AG04450 (cell line): ENCODE measurements around the gene COL4A3. TPM values are rescaled to one million over a fixed set of nuclear protein-coding genes. Genes with fewer than 3 reads are reported as not detected.

ENCODE experiments used
- CTCF ChIA-PET: fragments of 300-600, 350-600 bp; formaldehyde crosslinking; extraction: SDS; loops from one replicate; lab custom pipeline; 2022; ENCODE audit warnings: antibody characterized with exemption, inconsistent platforms; lab: Charles Lee
- POLR2A ChIA-PET: fragments of 350-600 bp; formaldehyde crosslinking; extraction: SDS; loops from one replicate; lab custom pipeline; 2021; ENCODE audit warnings: antibody characterized with exemption, inconsistent platforms; lab: Yijun Ruan, JAX
- DNase-seq: peaks from one replicate; pipeline ENCODE4 v3.0.0-alpha.2; 2011; ENCODE audit warnings: low read depth, low spot score
- H3K27ac ChIP-seq: one replicate; pipeline ENCODE4 v1.5.1; 2012; ENCODE audit warnings: low read depth, low read length, control low read depth
- H3K27me3 ChIP-seq: one replicate; pipeline ENCODE4 v1.6.0; 2012; ENCODE audit warnings: low read length; ENCODE audit not compliant: control insufficient read depth, insufficient read depth
- H3K4me3 ChIP-seq: 2 replicates; pipeline ENCODE4 v1.5.1; 2011; ENCODE audit warnings: mild to moderate bottlenecking, low read depth, low read length, control low read depth
- H3K9me3 ChIP-seq: 2 replicates; pipeline ENCODE4 v1.5.1; 2012; ENCODE audit warnings: low read length; ENCODE audit not compliant: control insufficient read depth, insufficient read depth
- polyA plus RNA-seq: library from polyadenylated mRNA; depleted of rRNA; stranded (reverse); fragments of >200 nt; gene quantifications from 2 replicates; pipeline ENCODE4 v1.2.3, GENCODE V29; 2011
- TF ChIP-seq, protein P1 (sequence below): IDR thresholded peaks from 2 replicates; pipeline ENCODE4 v1.5.1; 2011; ENCODE audit warnings: low read depth, low read length, control low read depth, inconsistent platforms

The COL4A3 gene
- polyA plus RNA-seq, 1 experiment: 0.07 TPM

GRCh38 chr2:227179988-227180685 is 15.7 kb downstream of the COL4A3 start:
- TF ChIP-seq, protein P1, sequence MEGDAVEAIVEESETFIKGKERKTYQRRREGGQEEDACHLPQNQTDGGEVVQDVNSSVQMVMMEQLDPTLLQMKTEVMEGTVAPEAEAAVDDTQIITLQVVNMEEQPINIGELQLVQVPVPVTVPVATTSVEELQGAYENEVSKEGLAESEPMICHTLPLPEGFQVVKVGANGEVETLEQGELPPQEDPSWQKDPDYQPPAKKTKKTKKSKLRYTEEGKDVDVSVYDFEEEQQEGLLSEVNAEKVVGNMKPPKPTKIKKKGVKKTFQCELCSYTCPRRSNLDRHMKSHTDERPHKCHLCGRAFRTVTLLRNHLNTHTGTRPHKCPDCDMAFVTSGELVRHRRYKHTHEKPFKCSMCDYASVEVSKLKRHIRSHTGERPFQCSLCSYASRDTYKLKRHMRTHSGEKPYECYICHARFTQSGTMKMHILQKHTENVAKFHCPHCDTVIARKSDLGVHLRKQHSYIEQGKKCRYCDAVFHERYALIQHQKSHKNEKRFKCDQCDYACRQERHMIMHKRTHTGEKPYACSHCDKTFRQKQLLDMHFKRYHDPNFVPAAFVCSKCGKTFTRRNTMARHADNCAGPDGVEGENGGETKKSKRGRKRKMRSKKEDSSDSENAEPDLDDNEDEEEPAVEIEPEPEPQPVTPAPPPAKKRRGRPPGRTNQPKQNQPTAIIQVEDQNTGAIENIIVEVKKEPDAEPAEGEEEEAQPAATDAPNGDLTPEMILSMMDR: no peak
- ChIA-PET POLR2A (no interaction called here), CTCF (no interaction called here)
- no peak overlapping the region for H3K4me3 ChIP-seq
- no peak overlapping the region for H3K27ac ChIP-seq
- no peak for DNase-seq
- no peaks in the 10 kb centered on the region for H3K9me3 ChIP-seq
- H3K27me3 ChIP-seq: no peaks in the 10 kb centered on the region

- TF ChIP-seq, protein P1: no peak
- H3K27me3 ChIP-seq: no peaks in the 10 kb centered on the region
Observed at GRCh38 chr2:227180770-227181169, 16.3 kb downstream of the COL4A3 start.

GRCh38 chr2:227182765-227183164 is 18.3 kb downstream of the COL4A3 start:
- Histone ChIP-seq H3K27ac (no peak overlapping the region), H3K4me3 (no peak overlapping the region), H3K27me3 (no peaks in the 10 kb centered on the region), H3K9me3 (no peaks in the 10 kb centered on the region)
- TF ChIP-seq, protein P1: no peak
- ChIA-PET POLR2A (no interaction called here), CTCF (no interaction called here)
- no peak for DNase-seq

More at GRCh38 chr2:227180770-227181169, 16.3 kb downstream of the COL4A3 start:
- H3K9me3 ChIP-seq: no peaks in the 10 kb centered on the region
- ChIA-PET POLR2A (no interaction called here), CTCF (no interaction called here)
- DNase-seq: no peak
- H3K4me3 ChIP-seq: no peak overlapping the region
- H3K27ac ChIP-seq: no peak overlapping the region

DNA sequence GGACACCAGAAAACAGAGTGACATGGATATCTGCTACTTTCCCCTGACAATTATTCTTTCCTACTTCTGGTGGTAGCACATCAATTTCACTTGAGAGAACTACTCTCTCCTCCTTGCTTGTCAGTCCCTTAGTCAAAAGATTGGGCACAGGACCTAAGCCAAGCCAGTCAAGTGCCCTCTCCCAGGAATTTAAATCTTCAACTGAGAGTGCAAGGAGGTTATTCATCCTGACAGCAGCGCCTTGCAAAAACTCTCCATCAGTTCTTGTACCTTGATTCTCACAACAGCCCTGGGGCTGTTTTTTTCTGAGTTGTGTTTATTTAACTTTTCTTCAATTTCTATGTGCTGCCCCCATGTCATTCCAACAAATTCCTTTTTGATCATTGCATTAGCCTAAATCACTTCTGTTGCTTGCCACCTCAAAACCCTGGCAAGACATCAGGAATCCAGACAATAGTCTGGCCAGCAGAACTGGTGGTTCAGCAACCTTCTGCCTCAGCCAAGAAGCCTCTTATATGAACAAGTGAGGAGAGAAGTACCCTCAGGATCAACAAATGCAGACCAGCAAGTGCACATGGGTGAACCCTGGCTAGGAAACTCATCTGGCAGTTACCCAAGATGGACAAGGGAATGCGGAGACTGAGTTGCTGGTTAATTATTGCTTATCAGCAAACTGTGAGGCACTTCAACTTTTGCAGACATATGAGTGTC is 19.4 kb downstream of the COL4A3 start:
- CTCF ChIA-PET: no interaction called here
- no peaks in the 10 kb centered on the region for H3K27me3 ChIP-seq
- DNase-seq: no peak
- H3K4me3 ChIP-seq: no peak overlapping the region
- TF ChIP-seq, protein P1: no peak
- H3K9me3 ChIP-seq: no peaks in the 10 kb centered on the region
- H3K27ac ChIP-seq: no peak overlapping the region
- POLR2A ChIA-PET: no interaction called here

GRCh38 chr2:227185615-227186232 is 21.3 kb downstream of the COL4A3 start:
- TF ChIP-seq, protein P1: no peak
- POLR2A ChIA-PET: no interaction called here
- no peak for DNase-seq
- CTCF ChIA-PET: interaction anchor here (0.9 to 1.2 kb wide), 2 partner anchors 53 to 581 kb away, joined by 3 to 5 read pairs; no protein-coding TSS in a partner anchor
- H3K4me3 ChIP-seq: no peak overlapping the region
- H3K9me3 ChIP-seq: no peaks in the 10 kb centered on the region
- H3K27ac ChIP-seq: no peak overlapping the region
- H3K27me3 ChIP-seq: no peaks in the 10 kb centered on the region
